Inferior parietal cortex (tissue), 1 donor: ENCODE results near the gene TNKS2.
"Not testable (repeated sequence)": the region's sequence is repeated elsewhere in the genome, so short reads cannot be mapped to it uniquely, and the experiment has no call there.

Source experiments
- DNase-seq: peaks from one replicate; pipeline ENCODE4 v3.0.0-alpha.2; 2016; ENCODE audit errors: extremely low spot score

TNKS2 gene

DNA sequence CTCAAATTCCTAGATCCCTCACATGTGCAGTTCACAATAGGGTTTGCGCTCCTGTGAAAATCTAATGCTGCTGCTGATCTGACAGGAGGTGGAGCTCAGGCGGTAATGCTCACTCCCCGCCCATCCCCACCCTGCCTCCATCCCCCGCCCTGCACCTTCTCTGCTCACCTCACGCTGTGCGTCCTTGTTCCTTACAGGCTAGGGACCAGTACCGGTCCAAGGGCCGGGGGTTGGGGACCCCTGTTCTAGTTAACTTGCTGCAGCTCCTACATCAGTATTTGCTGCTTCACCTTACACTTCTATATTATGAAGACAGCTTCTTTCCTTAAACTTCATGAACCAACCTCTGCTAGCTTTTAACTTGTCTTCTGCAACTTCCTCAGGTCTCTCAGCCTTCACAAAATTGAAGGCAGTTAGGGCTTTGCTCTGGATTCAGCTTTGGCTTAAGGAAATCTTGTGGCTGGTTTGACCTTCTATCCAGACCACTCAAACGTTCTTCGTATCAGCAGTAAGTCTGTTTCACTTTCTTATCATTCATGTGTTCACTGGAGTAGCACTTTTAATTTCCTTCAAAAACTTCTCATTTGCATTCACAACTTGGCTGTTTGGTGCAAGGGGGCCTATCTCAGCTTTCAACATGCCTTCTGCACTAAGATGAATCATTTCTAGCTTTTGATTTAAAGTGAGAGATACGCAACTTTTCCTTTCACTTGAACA lies 1.7 kb upstream of the TNKS2 start:
- DNase-seq, result peak; percentile 36

DNA sequence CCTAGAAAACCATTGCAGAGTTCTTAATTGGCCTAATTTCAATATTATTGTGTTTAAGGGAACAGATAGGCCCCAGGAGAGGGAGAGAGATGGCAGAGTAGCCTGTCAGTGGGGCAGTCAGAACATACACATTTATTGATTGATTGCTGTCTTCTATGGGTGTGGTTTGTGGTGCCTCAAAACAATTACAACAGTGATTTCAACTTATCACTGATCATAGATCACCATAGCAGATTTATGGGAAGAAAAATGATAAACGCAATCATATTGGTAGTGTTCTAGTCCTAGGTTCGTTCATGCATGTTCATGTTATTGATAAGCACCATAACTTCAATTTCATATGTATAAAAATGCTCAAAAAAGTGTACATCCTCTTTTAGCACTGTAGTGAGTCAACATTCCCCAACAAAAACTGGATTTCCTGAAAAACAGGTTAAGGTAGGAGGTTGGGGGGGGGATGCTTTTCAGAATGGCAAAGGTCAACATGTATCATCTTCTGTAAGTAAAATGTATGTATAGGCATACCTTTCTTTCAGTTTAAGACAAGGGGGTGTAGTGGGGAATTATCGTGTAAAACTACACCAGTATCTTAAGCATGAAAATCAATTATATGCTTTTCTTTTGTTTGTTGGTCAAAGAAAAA lies 1.1 kb upstream of the TNKS2 start:
- DNase-seq, result peak; percentile 16

DNA sequence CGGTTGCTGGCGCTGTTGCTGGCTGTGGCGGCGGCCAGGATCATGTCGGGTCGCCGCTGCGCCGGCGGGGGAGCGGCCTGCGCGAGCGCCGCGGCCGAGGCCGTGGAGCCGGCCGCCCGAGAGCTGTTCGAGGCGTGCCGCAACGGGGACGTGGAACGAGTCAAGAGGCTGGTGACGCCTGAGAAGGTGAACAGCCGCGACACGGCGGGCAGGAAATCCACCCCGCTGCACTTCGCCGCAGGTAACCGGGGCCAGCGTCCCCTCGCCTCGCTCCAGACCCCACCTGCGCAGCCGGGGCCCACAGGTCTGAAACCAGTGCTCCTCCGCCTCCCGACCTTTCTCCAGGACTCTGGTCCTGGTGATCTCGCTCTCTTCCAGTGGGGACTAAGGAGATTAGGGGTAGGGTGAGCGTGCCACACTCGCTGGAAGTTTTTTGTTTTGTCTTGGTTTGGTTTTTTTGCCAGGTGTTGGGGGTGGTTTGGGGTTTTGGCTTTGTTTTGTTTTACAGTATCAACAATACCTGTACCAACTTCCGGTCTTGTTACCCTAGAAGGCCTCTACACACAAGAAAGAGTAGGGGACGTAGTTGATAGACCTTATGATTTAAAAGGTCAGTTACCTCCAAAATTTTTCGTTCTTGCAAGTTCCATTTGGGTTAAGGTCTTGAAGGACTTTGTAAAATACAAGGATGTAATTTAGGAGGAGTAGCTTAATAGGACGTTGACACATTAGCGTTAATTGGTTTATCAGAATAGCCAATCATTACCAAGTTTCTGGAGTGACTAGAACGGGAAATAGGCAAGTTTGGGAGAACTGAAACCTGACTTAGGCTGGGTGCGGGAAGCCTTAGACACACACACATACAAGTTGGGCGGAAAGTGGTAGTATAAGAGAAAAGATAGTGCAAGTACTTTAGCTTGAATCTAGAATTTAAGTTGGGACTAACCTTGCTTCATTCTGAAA lies 704 bp downstream of the TNKS2 start:
- DNase-seq, result peak; percentile 39

DNA sequence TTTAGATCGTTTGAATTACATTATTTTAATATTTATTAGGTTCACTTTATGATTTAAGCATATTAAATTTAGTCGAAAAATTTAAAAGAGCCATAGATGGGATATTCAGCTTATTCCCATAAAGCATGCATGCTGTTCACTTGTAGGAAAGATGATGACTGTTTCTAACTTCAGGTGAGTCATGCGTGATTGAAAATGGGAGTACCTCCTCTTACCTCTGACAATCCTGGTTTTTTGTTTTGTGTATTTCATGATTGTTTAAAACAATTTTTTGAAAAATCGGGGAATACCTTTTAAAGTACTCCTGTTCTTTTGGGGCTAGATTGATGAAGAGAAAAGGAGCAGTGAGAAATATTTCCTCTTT lies 1.4 kb downstream of the TNKS2 start:
- no peak for DNase-seq

DNA sequence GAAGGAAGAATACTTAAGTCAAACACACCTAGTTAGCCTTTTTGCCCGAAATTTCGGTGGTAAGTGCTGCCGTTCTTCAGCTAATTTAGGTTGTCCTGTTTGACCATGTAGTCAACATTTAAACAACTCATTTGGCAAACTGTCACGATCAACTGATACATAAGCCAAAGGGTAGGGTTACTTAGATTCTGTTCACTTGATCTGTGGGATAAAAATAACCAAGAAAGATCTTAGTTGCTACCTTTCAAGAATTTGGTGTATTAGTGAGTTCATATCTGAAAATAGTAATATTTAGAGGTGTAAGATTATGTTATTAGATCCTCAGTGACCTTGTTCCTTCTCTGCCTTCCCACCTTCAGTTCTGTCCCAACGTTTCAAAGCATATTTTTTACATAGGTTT lies 2.0 kb downstream of the TNKS2 start:
- no peak for DNase-seq

DNA sequence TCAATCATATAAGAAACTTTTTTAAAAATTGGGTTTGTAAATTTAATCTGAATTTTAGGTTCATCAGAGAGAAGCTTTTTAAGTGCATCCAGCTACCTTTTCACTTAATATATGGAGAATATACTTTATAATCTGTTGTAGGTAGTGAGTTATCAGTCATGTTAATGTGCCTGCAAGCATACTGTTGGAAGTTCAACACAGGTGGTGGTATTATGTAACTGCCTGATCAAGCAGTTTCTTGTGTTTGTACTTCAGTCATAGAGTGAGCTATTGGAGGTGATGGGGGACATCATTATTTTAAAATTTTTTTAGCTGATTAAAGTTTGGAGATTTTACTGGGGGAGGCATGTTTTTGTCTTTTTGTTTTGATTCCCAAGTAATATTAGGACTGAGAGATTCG lies 2.5 kb downstream of the TNKS2 start:
- no peak for DNase-seq

DNA sequence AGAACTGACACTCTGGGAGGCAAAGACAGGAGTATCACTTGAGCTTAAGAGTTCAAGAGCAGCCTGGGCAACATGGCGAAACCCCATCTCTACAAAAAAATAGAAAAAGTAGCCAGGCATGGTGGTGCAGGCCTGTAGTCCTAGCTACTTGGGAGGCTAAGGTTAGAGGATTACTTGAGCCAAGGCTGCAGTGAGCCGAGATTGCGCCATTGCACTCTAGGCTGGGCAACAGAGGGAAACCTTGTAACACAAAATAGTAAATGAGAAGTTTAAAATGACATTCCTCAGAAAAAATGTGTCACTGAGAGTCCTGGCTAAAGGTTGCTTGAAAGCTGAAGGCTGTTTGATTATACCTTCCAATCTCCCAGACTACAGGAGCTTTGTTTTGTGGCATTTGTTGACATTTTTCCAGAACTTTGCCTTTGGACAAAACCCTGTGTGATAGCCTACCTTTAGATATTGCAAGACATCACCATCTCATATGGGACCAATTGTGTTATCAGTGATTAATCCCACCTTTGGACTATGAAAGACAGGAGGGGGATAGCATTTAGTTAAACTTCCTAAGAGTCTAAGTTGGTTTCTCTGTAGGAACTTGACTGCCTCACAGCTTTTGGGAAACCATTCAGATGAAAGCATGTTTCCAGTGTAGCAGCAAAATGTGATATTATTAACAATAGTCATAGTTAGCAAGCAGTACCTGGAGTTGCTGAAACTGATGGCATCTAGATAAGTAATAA lies 5.3 kb downstream of the TNKS2 start:
- no peak for DNase-seq

DNA sequence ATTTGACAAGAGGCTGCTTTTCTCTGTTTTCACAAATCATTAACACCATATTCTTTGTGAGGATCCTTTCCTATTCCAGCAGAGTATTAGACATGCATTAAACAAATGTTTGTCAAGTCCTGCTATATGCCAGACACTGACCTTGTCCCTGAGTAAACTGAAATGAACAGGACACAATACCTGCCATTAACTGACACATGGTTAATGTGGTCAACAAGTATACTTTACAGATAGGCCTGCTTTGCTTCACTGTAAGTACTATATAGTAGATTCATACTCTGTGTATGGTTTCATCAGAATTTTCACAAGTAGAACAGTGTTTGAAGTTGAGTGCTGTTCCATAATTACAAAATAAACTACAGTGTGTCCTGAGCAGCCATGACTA lies 5.9 kb downstream of the TNKS2 start:
- DNase-seq, result no peak

DNA sequence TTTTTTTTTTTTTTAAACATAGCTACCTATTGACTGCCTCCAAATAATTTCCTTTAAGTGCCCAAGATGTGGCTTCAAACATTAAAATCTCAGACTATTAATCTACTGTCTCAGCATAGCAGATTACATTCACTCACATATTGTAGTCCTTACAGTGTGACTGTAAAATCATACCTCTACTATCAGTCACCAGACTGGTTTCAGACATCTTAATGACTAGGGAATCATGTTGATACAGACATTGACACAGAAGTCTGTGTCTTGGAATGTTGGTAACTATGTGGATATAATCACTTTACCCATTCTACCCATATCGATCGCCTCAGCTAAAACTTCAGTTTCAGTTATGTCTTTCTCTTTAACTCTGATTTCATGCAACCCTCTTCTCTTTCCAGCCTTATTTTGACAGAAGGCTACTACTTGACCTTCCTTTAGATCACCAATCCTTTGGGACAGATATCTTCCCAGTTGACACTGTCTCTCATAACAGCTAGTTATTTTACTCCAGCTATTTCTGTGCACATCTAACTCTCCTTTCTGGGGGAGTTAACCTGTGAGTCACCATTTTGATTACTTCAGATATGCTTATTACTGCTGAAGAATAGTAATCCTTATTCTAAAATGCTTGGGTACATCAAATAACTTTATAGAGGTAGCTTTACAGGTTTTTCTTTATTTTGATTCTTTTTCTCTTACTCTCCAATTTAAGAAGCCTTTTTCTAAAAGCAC lies 7.0 kb downstream of the TNKS2 start:
- no peak for DNase-seq

DNA sequence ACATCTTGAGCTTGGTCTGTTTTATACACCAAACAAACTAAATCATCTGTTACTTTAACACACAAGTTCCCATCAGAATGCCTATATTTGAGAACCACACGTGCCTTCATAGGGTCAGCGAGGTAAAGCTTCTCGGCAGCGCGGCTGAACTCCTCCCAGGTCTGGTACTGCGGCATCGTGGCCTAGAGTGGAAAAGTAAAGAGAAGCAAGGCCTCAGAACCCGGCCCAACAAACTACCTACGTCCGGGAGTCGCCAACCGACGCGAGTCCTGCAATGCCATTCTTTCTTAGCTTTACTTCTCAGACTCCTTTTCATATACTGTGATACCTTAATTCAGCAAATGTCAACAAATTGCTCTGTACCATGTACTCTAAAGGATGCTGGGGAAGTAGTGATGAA lies 9.0 kb downstream of the TNKS2 start:
- DNase-seq, result not testable (repeated sequence)

DNA sequence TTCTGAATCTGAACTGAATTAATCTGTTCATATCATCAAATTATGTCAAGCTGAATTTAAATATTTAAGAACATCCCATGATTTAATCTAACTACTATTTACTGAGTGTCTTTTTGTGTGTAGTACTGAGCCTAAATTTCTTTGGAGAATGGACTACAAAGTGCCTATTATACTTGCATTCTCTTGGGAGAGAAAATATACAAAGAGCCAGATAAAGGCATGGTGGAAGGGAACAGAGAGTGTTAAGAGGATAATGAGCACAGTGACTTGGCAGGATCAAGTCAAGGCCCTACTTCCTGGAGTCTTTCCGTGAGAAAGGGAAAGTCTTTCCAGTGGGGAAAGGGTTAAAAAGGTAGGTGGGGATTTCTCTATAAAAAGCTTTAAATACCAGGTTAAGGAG lies 15.0 kb downstream of the TNKS2 start:
- DNase-seq, result no peak

DNA sequence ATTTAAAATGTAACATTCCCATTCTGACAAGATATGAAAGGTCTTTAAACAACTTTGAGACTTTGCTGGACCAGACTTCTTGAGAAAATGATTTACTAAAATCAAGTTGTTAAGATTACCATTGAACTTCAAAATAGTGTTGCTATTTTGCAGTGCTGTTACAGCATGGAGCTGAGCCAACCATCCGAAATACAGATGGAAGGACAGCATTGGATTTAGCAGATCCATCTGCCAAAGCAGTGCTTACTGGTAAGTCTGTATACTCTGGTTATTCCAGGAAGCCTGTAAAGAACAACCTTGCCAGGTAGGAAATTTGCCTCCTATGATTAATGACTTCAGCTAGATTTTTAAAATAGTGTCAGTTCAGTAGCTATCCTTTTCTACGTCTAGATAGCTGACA lies 18.8 kb downstream of the TNKS2 start:
- DNase-seq, result no peak

DNA sequence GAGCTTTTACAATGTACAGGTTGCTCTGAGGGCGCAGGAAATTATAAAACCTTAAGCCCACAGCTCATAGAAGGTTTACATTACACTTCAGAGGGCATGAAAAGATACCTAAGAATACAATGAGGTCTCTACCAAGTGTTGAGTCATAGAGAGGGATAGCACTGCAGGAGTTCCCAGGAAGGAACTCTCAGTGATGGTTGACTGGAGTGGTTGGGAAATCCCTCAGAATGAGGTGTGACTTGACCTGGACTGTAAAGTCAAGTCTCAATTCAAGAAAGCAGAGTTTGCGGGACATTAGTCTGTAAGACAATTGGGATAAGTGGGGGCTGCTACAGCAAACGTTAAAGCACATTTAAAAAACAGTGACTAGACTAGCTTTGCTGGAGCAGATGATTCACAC lies 21.9 kb downstream of the TNKS2 start:
- no peak for DNase-seq

DNA sequence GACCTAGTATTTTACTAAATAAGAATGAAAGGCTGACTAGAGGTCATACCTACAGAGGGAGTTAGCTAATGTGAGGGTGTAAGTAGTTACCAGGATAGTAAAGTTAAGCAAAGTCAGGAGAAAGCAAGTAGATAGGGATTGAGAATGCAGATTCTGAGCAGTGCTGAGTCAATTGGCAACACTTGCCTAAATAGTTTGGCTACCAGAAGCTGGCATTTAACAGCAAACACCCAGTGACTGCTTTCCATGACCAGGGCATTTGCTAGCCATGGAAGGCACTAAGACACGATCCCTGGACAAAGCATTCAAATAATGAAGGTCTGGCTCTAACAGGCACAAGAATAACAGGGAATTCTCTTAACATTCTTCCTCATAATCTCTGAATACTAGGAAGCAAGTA lies 25.9 kb downstream of the TNKS2 start:
- no peak for DNase-seq

DNA sequence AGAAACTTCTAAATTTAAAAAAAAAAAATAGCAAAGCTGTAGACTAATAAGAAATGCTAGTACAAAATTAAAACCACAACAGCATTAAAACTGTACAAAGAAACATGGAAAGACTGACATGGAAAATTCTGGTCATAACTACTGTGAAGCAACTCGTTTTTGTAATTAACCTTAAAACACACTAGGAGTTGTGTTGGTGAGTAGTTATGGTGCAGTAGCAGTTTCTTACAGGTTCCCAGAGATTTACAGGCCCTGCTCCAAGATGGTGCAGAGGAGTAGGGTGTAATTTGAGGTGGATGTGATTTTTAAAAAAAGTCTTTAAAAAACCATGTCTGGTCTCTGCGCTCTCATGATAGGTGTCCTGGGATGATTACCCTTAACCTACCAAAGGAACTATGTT lies 31.0 kb downstream of the TNKS2 start:
- DNase-seq, result no peak

DNA sequence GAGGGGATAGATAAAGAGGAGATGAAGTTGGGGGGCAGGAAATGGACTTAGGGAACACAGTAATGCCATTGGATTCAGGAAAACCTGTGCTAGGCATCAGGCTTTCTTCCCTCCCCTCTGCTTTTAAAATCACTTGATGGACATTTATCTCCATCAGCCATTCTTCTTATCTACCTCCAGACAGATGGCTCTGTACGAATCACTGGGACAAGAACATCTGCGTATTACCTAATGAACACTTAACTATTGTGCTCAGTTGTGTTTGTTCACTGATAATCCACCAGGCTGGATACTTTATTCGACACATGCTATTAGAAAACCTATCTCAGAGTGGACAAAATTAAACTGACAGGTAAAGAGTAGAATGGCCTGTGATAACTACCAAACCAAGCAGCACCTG lies 40.0 kb downstream of the TNKS2 start:
- DNase-seq, result no peak

DNA sequence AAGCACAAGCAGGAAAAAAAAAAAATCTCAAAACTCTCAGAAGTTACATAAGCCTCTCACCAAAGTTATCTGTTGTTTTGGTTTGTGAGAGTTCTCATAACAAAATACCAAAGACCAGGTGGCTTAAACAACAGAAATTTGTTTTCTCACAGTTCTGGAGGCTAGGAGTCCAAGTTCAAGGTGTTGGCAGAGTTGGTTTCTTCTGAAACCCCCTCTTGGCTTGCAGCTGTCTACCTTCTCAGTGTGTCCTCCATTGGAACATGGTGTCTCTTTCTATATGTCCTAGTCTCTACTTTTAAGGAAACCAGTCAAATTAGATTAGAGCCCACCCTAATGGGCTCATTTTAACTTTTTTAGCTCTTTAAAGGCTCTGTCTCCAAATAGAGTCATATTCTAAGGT lies 44.9 kb downstream of the TNKS2 start:
- DNase-seq, result no peak

DNA sequence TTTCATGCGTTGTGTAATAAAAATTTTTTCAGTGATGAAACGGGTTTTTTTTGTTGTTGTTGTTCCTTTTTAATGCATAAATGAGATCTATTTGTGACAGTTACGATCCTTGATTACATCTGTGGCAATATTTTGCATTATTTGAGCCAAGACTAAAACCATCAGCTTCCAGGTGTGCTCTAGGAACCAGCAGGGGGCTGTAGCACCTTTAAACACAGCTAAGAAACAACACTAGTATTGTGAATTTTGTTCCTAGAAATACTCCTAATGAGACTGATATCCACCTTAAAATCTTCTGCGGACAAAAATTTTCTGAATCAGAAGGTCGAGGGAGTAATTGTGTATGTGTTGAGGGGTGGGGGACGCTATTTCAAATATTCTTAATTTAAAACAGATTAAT lies 58.4 kb downstream of the TNKS2 start:
- DNase-seq, result no peak

DNA sequence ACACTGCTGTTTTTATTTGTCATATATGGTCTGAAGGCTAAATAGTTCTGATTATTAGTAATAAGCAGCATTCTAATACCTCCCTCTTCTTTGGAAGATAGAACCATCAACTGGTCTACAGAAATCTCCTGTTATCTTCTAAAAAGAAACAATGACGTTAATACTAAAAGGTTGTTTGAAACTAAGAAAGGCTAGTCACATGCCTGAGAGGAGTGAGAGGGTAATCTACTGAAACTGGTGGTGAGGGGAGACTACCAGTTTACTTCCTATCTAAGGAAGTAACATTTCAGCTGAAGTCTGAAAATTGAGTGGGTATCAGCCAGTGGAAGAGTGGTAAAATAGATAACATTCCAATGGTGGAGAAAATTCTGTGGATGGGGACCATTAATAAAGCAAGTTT lies 62.7 kb downstream of the TNKS2 start:
- DNase-seq, result no peak

DNA sequence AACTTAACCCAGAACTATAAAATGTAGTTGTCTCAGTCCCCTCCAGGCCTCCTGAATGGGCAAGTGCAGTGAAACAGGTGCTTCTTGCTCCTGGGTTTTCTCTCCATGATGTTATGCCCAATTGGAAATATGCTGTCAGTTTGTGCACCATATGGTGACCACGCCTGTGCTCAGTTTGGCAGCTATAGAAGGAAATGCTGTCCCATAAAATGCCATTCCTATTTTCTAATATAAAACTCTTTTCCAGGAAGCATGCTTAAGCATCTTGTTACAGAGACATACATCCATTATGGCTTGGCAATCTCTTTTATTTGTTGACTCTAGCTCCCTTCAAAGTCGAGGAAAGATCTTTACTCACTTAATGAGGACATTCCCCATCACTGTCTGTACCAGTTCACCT lies 65.9 kb downstream of the TNKS2 start:
- no peak for DNase-seq

DNA sequence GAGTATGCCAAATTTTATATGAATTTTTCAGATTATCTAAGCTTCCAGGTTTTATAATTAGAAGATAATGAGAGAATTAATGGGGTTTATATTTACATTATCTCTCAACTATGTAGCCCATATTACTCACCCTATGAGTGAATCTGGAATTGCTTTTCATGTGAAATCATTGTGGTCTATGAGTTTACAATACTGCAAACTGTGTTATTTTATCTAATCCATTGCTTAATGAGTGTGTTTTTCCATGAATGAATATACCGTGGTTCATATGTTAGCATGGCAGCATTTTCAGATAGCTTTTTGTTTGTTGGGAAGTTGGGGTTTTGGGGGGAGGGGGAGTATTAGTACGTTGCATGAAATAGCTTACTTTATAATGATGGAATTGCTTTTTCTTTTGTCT lies 66.5 kb downstream of the TNKS2 start:
- DNase-seq, result no peak
